Loucy (cell line): ENCODE measurements around the gene GNB3.

Source experiments
- H2AFZ ChIP-seq: fragments of 200-600 bp; sonication (generic); 2 replicates; pipeline ENCODE4 v1.6.0; 2016; ENCODE audit warnings: antibody characterized with exemption, mild to moderate bottlenecking, low read length, moderate library complexity
- H3F3A ChIP-seq: fragments of 200-600 bp; 2 replicates; pipeline ENCODE4 v1.6.0; 2016; ENCODE audit warnings: antibody characterized with exemption, low read depth, mild to moderate bottlenecking
- H3K27me3 ChIP-seq: fragments of 200-600 bp; sonication (generic); 2 replicates; pipeline ENCODE4 v1.6.1; 2014; ENCODE audit warnings: low read length, mild to moderate bottlenecking; ENCODE audit not compliant: insufficient read depth, poor library complexity, severe bottlenecking
- H3K36me3 ChIP-seq: fragments of 200-600 bp; sonication (generic); 2 replicates; pipeline ENCODE4 v1.6.1; 2016; ENCODE audit warnings: low read length; ENCODE audit not compliant: insufficient read depth
- H3K4me1 ChIP-seq: fragments of 200-600 bp; sonication (generic); 2 replicates; pipeline ENCODE4 v1.5.1; 2014; ENCODE audit warnings: low read length, mild to moderate bottlenecking; ENCODE audit not compliant: insufficient read depth, poor library complexity, severe bottlenecking
- H3K4me2 ChIP-seq: fragments of 200-600 bp; sonication (generic); 2 replicates; pipeline ENCODE4 v1.6.0; 2014; ENCODE audit warnings: antibody characterized with exemption, low read length, low read depth, mild to moderate bottlenecking; ENCODE audit not compliant: poor library complexity, severe bottlenecking
- H3K4me3 ChIP-seq: fragments of 200-600 bp; sonication (generic); 2 replicates; pipeline ENCODE4 v1.5.1; 2014; ENCODE audit warnings: low read length, mild to moderate bottlenecking, mixed read lengths; ENCODE audit not compliant: poor library complexity, severe bottlenecking
- H3K79me2 ChIP-seq: fragments of 200-600 bp; sonication (generic); 2 replicates; pipeline ENCODE4 v1.6.1; 2014; ENCODE audit warnings: low read length; ENCODE audit not compliant: insufficient read depth
- H3K9ac ChIP-seq: fragments of 200-600 bp; sonication (generic); 2 replicates; pipeline ENCODE4 v1.6.0; 2014; ENCODE audit warnings: mild to moderate bottlenecking, low read depth, low read length, moderate library complexity; ENCODE audit not compliant: poor library complexity, severe bottlenecking
- H3K9me2 ChIP-seq: fragments of 200-600 bp; sonication (generic); replicated peaks from 2 replicates; pipeline ENCODE4 v1.6.1; 2016; ENCODE audit warnings: low read depth, low read length, mixed read lengths
- H3K9me3 ChIP-seq: fragments of 200-600 bp; sonication (generic); 2 replicates; pipeline ENCODE4 v1.6.1; 2014; ENCODE audit warnings: mild to moderate bottlenecking, antibody characterized with exemption, low read length, low read depth; ENCODE audit not compliant: insufficient read depth
- H4K20me1 ChIP-seq: fragments of 200-600 bp; sonication (generic); 2 replicates; pipeline ENCODE4 v1.6.0; 2014; ENCODE audit warnings: antibody characterized with exemption, low read length, mild to moderate bottlenecking; ENCODE audit not compliant: insufficient read depth, poor library complexity, severe bottlenecking
- CTCF ChIP-seq: fragments of 200-600 bp; sonication (generic); conservative IDR thresholded peaks from 2 replicates; pipeline ENCODE4 v1.5.1; 2014; ENCODE audit warnings: mild to moderate bottlenecking, antibody characterized with exemption, low read length
- EZH2phosphoT487 ChIP-seq: fragments of 200-600 bp; IDR thresholded peaks from 2 replicates; pipeline ENCODE4 v1.6.1; 2018; ENCODE audit warnings: antibody characterized with exemption, mild to moderate bottlenecking, moderate library complexity, borderline replicate concordance

GNB3 gene

GRCh38 chr12:6839482-6840201 is 1.1 kb upstream of the GNB3 start:
- Histone ChIP-seq H3K9me2 (no peaks in the 10 kb centered on the region), H3K79me2 (no peaks in the 10 kb centered on the region), H3K9ac (no peak overlapping the region), H3K4me2 (no peak overlapping the region), H3K4me3 (no peak overlapping the region), H2AFZ (no peak overlapping the region), H3K9me3 (no peaks in the 10 kb centered on the region), H3K36me3 (no peaks in the 10 kb centered on the region; the same call in 1 of the 2 replicates), H3K27me3 (no peaks in the 10 kb centered on the region), H3F3A (no peaks in the 10 kb centered on the region), H3K4me1 (peaks cover 5% of the 10 kb centered on the region), H4K20me1 (no peaks in the 10 kb centered on the region)
- no peak for TF ChIP-seq CTCF
- no peak for TF ChIP-seq EZH2phosphoT487

- Histone ChIP-seq H3K9ac (no peak overlapping the region), H3K79me2 (no peaks in the 10 kb centered on the region), H3K36me3 (peaks cover 6% of the 10 kb centered on the region; the same call in 1 of the 2 replicates), H2AFZ (no peak overlapping the region), H3K4me1 (peaks cover 5% of the 10 kb centered on the region), H3K9me2 (no peaks in the 10 kb centered on the region), H3F3A (no peaks in the 10 kb centered on the region), H3K4me2 (no peak overlapping the region), H3K4me3 (no peak overlapping the region), H3K27me3 (no peaks in the 10 kb centered on the region), H3K9me3 (no peaks in the 10 kb centered on the region), H4K20me1 (no peaks in the 10 kb centered on the region)
- TF ChIP-seq EZH2phosphoT487 = no peak
- TF ChIP-seq CTCF = no peak
These were observed 395 bp upstream of the GNB3 start for GRCh38 chr12:6840330-6840729.

GRCh38 chr12:6842075-6842474 is 1.4 kb downstream of the GNB3 start:
- H3K4me2 ChIP-seq = no peak overlapping the region
- no peaks in the 10 kb centered on the region for H4K20me1 ChIP-seq
- peaks cover 7% of the 10 kb centered on the region; the same call in 1 of the 2 replicates for H3K79me2 ChIP-seq
- no peak overlapping the region for H3K4me3 ChIP-seq
- TF ChIP-seq CTCF = no peak
- no peak for TF ChIP-seq EZH2phosphoT487
- no peaks in the 10 kb centered on the region for H3K9me2 ChIP-seq
- H3K9me3 ChIP-seq = no peaks in the 10 kb centered on the region
- H3K9ac ChIP-seq = no peak overlapping the region
- peaks cover 21% of the 10 kb centered on the region; the same call in 1 of the 2 replicates for H3K36me3 ChIP-seq
- H3F3A ChIP-seq = no peaks in the 10 kb centered on the region
- H3K27me3 ChIP-seq = no peaks in the 10 kb centered on the region
- H3K4me1 ChIP-seq = peaks cover 5% of the 10 kb centered on the region
- H2AFZ ChIP-seq = no peak overlapping the region
